ENCODE data around the gene ANKS1B.
"Not testable (repeated sequence)": the region's sequence is repeated elsewhere in the genome, so short reads cannot be mapped to it uniquely, and the experiment has no call there.

GRCh38 chr12:100005846-100006245 is 21.1 kb upstream of the ANKS1B start:
- TF ChIP-seq ZNF274 (IDR thresholded peaks at IDR 0.05; ENCODE audit: low read depth, low read length); SUZ12 (IDR thresholded peaks at IDR 0.05; ENCODE audit: extremely low read depth, insufficient read depth, insufficient read length); YY1 (IDR thresholded peaks at IDR 0.05; ENCODE audit: insufficient read depth, insufficient read length): not testable (repeated sequence)
